GM19395 (cell line): ENCODE data around the gene SLC4A8.

Experiments used
- ATAC-seq: cut with Tn5 transposase; IDR thresholded peaks from one replicate; pipeline ENCODE4 v1.9.1; 2021; ENCODE audit warnings: mild to moderate bottlenecking, moderate library complexity; ENCODE audit not compliant: unreplicated experiment

SLC4A8 gene

DNA sequence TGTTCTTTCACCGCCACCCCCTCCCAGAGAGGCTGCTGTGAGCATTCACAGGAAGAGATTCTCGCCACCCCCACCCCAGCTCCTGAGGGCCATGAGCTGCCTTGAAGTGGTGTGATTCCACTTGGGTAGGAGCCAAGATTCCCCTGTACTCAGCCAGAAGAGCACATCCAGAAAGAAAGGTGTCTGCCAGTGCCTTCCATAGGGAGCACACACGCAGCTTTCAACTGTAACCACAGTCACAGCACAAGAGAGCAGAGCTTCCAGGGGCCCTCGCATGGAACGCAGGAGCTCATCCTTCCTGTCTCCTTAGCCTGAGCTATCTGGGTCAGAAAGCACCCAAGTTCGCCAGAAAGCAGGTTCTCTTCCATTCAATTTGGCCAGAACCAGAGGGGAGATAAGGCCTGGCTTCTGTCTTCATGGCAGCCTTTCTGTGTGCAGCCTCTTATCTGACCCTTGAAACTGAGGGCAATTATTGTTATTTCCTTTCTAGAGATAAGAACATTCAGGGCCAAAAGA lies 99.8 kb downstream of the SLC4A8 start:
- no peak for ATAC-seq

GRCh38 chr12:51525518-51525917 lies 100.9 kb downstream of the SLC4A8 start:
- no peak for ATAC-seq

DNA sequence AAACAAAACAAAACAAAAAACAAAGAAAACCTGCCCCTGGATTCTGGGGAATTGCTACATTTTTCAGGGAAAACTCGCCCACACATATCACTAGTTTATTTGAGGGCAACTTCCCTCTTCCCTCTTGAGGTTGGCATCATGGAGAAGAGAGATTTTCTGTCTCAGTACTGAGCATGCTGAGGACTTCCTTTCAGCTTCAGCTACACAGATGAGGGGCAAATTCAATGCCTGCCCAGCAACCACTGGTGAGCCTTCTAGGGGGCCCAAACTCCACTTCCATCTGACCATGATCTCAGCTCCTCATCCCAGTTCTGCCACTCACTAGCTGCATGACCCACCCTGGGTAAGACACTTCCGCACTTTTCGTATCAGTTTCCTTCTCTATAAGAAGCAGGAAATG lies 103.3 kb downstream of the SLC4A8 start:
- ATAC-seq: no peak

- no peak for ATAC-seq
Measured at GRCh38 chr12:51528852-51529650, 104.4 kb downstream of the SLC4A8 start.

DNA sequence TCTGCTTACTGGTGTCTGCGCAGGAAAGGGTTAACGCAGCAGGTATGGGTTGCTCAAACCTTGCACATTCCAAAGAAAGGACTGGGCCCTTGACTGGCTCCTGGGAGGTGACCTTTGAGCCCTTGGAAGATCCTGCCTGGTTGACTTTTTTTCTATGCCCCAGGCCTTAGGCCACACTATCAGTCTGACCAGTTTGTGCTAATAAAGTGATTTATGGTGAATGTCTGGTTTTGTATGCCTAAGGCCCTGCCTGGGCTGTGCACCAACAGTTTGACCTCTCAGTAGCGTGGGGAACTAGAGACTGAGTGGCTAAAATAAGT lies 105.0 kb downstream of the SLC4A8 start:
- ATAC-seq: no peak

GRCh38 chr12:51530208-51530607 lies 105.6 kb downstream of the SLC4A8 start:
- ATAC-seq: no peak

- no peak for ATAC-seq
Measured at GRCh38 chr12:51531284-51531977, 106.8 kb downstream of the SLC4A8 start.

- ATAC-seq: peak; percentile 73
Measured at GRCh38 chr12:51531978-51532497, 107.4 kb downstream of the SLC4A8 start.

- no peak for ATAC-seq
Measured at GRCh38 chr12:51533799-51534198, 109.2 kb downstream of the SLC4A8 start.

GRCh38 chr12:51534216-51535074 lies 109.8 kb downstream of the SLC4A8 start:
- ATAC-seq: no peak

DNA sequence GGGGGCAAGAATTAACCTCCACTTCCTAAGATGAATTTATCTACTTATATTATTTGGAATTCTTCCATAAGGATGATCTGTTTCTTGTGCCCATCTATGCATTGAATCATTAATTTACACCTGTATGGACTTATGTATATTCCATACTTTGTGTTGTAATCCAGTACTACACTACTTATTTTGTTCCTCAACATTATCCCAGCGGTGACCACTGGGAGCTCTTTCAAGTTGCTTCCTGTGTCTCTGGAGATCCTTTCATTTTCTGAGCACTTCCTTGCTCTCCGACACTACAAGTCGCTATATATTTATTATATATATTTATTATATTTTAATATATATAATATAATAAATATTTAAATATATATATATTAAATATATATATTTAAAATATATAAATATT lies 111.5 kb downstream of the SLC4A8 start:
- no peak for ATAC-seq

GRCh38 chr12:51538149-51538548 lies 113.5 kb downstream of the SLC4A8 start:
- ATAC-seq: no peak

GRCh38 chr12:51538599-51538998 lies 114.0 kb downstream of the SLC4A8 start:
- ATAC-seq: no peak

GRCh38 chr12:51540996-51541395 lies 116.4 kb downstream of the SLC4A8 start:
- ATAC-seq: no peak

- ATAC-seq: no peak
Measured at GRCh38 chr12:51546097-51546496, 121.5 kb downstream of the SLC4A8 start.

GRCh38 chr12:51547606-51548005 lies 123.0 kb downstream of the SLC4A8 start:
- no peak for ATAC-seq

GRCh38 chr12:51548241-51548640 lies 123.6 kb downstream of the SLC4A8 start:
- no peak for ATAC-seq

DNA sequence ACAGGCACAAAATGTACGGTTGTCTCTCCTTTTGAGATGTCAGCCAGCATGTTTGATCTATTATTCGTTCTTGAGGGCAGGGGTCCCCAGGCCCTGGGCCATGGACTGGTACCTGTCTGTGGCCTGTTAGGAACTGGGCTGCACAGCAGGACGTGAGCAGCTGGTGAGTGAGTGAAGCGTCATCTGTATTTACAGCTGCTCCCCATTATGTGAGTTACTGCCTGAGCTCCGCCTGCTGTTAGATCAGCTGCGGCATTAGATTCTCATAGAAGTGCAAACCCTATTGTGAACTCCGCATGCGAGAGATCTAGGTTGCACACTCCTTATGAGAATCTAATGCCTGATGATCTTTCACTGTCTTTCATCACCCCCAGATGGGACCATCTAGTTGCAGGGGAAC lies 125.0 kb downstream of the SLC4A8 start:
- ATAC-seq: no peak
